Hepatocyte (in vitro differentiated cells): ENCODE measurements around the gene FPGS. TPM values are rescaled to one million over a fixed set of nuclear protein-coding genes. Genes with fewer than 3 reads are reported as not detected.

ENCODE experiments used
- DNase-seq: peaks from one replicate; pipeline ENCODE4 v3.0.0-alpha.2; 2016; ENCODE audit warnings: low spot score
- H2AFZ ChIP-seq: fragments of 200-600 bp; sonication (generic); 2 replicates; pipeline ENCODE4 v1.6.0; 2016; ENCODE audit warnings: antibody characterized with exemption, mild to moderate bottlenecking
- H3K27ac ChIP-seq: fragments of 200-600 bp; sonication (generic); 2 replicates; pipeline ENCODE4 v1.5.1; 2016; ENCODE audit warnings: mild to moderate bottlenecking
- H3K27me3 ChIP-seq: fragments of 200-600 bp; sonication (generic); 2 replicates; pipeline ENCODE4 v1.6.1; 2016
- H3K36me3 ChIP-seq: fragments of 200-600 bp; sonication (generic); replicated peaks from 2 replicates; pipeline ENCODE4 v1.5.1; 2016; ENCODE audit warnings: low read depth; ENCODE audit not compliant: insufficient read depth
- H3K4me1 ChIP-seq: fragments of 200-600 bp; sonication (generic); 2 replicates; pipeline ENCODE4 v1.5.1; 2016; ENCODE audit warnings: mild to moderate bottlenecking, moderate library complexity; ENCODE audit not compliant: insufficient read depth
- H3K4me2 ChIP-seq: fragments of 200-600 bp; sonication (generic); 2 replicates; pipeline ENCODE4 v1.6.0; 2016
- H3K4me3 ChIP-seq: fragments of 200-600 bp; sonication (generic); 2 replicates; pipeline ENCODE4 v1.5.1; 2016; ENCODE audit warnings: mild to moderate bottlenecking
- H3K79me2 ChIP-seq: fragments of 200-600 bp; sonication (generic); 2 replicates; pipeline ENCODE4 v1.6.0; 2017; ENCODE audit warnings: mild to moderate bottlenecking
- H3K9me2 ChIP-seq: fragments of 200-600 bp; sonication (generic); replicated peaks from 2 replicates; pipeline ENCODE4 v1.6.0; 2017; ENCODE audit warnings: mild to moderate bottlenecking; ENCODE audit not compliant: insufficient read depth
- H3K9me3 ChIP-seq: fragments of 200-600 bp; sonication (generic); 2 replicates; pipeline ENCODE4 v1.5.1; 2016; ENCODE audit warnings: low read depth, mild to moderate bottlenecking
- H4K20me1 ChIP-seq: fragments of 200-600 bp; sonication (generic); 2 replicates; pipeline ENCODE4 v1.6.0; 2016; ENCODE audit warnings: mild to moderate bottlenecking; ENCODE audit not compliant: insufficient read depth, poor library complexity, severe bottlenecking
- EZH2 ChIP-seq: fragments of 200-600 bp; sonication (generic); IDR thresholded peaks from 2 replicates; pipeline ENCODE4 v1.6.1; 2016; ENCODE audit warnings: antibody characterized with exemption, mild to moderate bottlenecking, borderline replicate concordance
- EZH2phosphoT487 ChIP-seq: fragments of 200-600 bp; sonication (generic); IDR thresholded peaks from one replicate; pipeline ENCODE4 v1.6.1; 2018; ENCODE audit warnings: antibody characterized with exemption, mild to moderate bottlenecking, low read depth, moderate library complexity; ENCODE audit not compliant: unreplicated experiment, severe bottlenecking
- WGBS: methylation state at CpG from one replicate; pipeline ENCODE4 v1.1.6; 2016; ENCODE audit warnings: low lambda C conversion rate; ENCODE audit errors: missing lambda C conversion rate; 5-methylcytosine and 5-hydroxymethylcytosine counted together
- polyA plus RNA-seq: library from polyadenylated mRNA; unstranded; fragments of >200 nt; fragmentation: Nextera tagmentation; extraction: Ambion mirVana; gene quantifications from 2 replicates; pipeline ENCODE4 v1.2.1, GENCODE V29; 2016
- total RNA-seq: library from RNA; depleted of rRNA; stranded (reverse); fragments of >200 nt; gene quantifications from 2 replicates; pipeline ENCODE4 v1.2.3, GENCODE V29; 2014
- TF ChIP-seq, protein P1 (sequence below): fragments of 200-600 bp; sonication (generic); IDR thresholded peaks from 2 replicates; pipeline ENCODE4 v1.5.1; 2016; ENCODE audit warnings: antibody characterized with exemption, mild to moderate bottlenecking; ENCODE audit not compliant: poor library complexity

Gene FPGS
- total and polyA plus RNA-seq, 2 experiments from 2014 or later, result 27.4 to 48.5 TPM

GRCh38 chr9:127854184-127854806 is 51.6 kb downstream of the FPGS start, which contains the start of gene ENG:
Gene ENG, minus strand, starts transcription at chr9:127854658. Its CDS starts 303 bp downstream, at chr9:127854355.
- Histone ChIP-seq H3K79me2 (no peaks in the 10 kb centered on the region), H4K20me1 (no peaks in the 10 kb centered on the region), H3K4me2 (peak within 1 kb of the TSS; percentile 79), H3K27ac (peak within 1 kb of the TSS; percentile 57), H3K36me3 (no peaks in the 10 kb centered on the region), H3K9me2 (no peaks in the 10 kb centered on the region), H3K9me3 (no peaks in the 10 kb centered on the region), H3K27me3 (no peaks in the 10 kb centered on the region), H3K4me1 (peaks cover 18% of the 10 kb centered on the region), H3K4me3 (no peak within 1 kb of the TSS), H2AFZ (no peak within 1 kb of the TSS)
- peak; percentile 55 for DNase-seq
- 80% methylated on average over 20 of the region's 37 CpGs for WGBS
- TF ChIP-seq, protein P1, sequence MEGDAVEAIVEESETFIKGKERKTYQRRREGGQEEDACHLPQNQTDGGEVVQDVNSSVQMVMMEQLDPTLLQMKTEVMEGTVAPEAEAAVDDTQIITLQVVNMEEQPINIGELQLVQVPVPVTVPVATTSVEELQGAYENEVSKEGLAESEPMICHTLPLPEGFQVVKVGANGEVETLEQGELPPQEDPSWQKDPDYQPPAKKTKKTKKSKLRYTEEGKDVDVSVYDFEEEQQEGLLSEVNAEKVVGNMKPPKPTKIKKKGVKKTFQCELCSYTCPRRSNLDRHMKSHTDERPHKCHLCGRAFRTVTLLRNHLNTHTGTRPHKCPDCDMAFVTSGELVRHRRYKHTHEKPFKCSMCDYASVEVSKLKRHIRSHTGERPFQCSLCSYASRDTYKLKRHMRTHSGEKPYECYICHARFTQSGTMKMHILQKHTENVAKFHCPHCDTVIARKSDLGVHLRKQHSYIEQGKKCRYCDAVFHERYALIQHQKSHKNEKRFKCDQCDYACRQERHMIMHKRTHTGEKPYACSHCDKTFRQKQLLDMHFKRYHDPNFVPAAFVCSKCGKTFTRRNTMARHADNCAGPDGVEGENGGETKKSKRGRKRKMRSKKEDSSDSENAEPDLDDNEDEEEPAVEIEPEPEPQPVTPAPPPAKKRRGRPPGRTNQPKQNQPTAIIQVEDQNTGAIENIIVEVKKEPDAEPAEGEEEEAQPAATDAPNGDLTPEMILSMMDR, result no peak
- TF ChIP-seq EZH2, result no peak
- TF ChIP-seq EZH2phosphoT487, result no peak

- H3K9me2 ChIP-seq, result no peaks in the 10 kb centered on the region
- H3K27me3 ChIP-seq, result no peaks in the 10 kb centered on the region
- H3K4me3 ChIP-seq, result no peak overlapping the region
- TF ChIP-seq EZH2phosphoT487 (no peak), EZH2 (no peak)
- TF ChIP-seq, protein P1, result no peak
- H3K4me2 ChIP-seq, result peak overlapping the region; percentile 79
- 94% methylated on average over 11 of the region's 11 CpGs for WGBS
- no peaks in the 10 kb centered on the region for H4K20me1 ChIP-seq
- peak overlapping the region; percentile 57 for H3K27ac ChIP-seq
- no peak for DNase-seq
- H3K4me1 ChIP-seq, result peaks cover 18% of the 10 kb centered on the region
- no peaks in the 10 kb centered on the region for H3K79me2 ChIP-seq
- no peaks in the 10 kb centered on the region for H3K9me3 ChIP-seq
- H2AFZ ChIP-seq, result no peak overlapping the region
- no peaks in the 10 kb centered on the region for H3K36me3 ChIP-seq
Observed at GRCh38 chr9:127854960-127855359, 52.3 kb downstream of the FPGS start.

- H3K9me3 ChIP-seq, result no peaks in the 10 kb centered on the region
- H3K4me1 ChIP-seq, result peaks cover 18% of the 10 kb centered on the region
- no peak overlapping the region for H3K4me2 ChIP-seq
- no peaks in the 10 kb centered on the region for H3K9me2 ChIP-seq
- H4K20me1 ChIP-seq, result no peaks in the 10 kb centered on the region
- H3K27ac ChIP-seq, result no peak overlapping the region
- no peak for TF ChIP-seq EZH2phosphoT487
- TF ChIP-seq, protein P1, result no peak
- H3K27me3 ChIP-seq, result no peaks in the 10 kb centered on the region
- H3K4me3 ChIP-seq, result no peak overlapping the region
- 93% methylated on average over 5 of the region's 5 CpGs for WGBS
- no peaks in the 10 kb centered on the region for H3K36me3 ChIP-seq
- no peak for DNase-seq
- no peaks in the 10 kb centered on the region for H3K79me2 ChIP-seq
- H2AFZ ChIP-seq, result no peak overlapping the region
Observed at GRCh38 chr9:127855522-127855921, 52.8 kb downstream of the FPGS start.
